Stimulated activated CD4-positive, alpha-beta T cell treated with anti-CD3 and anti-CD28 coated beads, Interleukin-1b, Interleukin-23, amount 100 ng/mL, for 24 hours (primary cell): Measurements from ENCODE around the gene SMURF2.
"Not testable (repeated sequence)": the region's sequence is repeated elsewhere in the genome, so short reads cannot be mapped to it uniquely, and the experiment has no call there.

ENCODE experiments used
- DNase-seq, 4 experiments: peaks; one replicate each; pipeline ENCODE4 v3.0.0-alpha.2; 2020; ENCODE audit warnings: low read depth in 4 of 4, low spot score in 1 of 4

Gene SMURF2

DNA sequence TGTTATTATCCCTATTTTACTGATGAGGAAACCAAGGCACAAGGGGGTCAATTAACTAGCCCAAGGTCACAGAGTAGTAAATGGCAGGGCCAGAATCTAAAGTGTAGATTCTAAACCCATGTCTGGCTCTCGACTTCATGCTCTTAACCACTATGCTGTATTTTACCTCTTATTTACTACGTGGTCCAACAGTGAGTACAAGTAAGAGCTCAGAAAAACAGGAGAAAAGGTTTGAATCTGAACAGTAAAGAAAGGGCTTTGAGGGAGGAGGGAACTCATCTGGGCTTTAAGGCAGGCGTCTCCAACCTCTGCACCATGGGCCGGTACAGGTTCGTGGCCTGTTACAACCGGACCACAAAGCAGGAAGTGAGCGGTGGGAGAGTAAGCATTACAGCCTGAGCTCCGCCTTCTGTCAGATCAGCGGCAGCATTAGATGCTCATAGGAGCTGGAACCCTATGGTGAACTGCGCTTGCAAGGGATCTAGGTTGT, 62.9 kb downstream of the SMURF2 start:
- DNase-seq = peak; percentile 4 to 27 (median 15)

DNA sequence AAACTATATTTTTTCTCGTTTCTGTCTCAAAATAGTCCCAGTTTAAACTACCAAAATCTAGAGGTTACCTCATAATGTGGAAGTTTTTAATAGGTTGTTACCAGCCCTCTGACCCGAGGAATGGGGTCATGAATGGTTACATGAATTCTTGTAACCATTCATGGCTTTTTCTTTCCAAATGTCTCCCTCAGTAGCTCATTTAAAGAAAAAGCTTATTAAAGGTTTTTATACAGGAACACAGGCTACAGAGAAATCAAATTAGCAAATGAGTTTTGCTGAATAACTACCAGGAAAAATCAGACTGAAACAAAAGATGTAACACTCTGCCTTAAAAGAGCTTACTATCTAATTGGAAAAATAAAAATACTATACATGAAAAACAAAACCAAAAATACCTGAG, 63.4 kb downstream of the SMURF2 start:
- DNase-seq = no peak

DNA sequence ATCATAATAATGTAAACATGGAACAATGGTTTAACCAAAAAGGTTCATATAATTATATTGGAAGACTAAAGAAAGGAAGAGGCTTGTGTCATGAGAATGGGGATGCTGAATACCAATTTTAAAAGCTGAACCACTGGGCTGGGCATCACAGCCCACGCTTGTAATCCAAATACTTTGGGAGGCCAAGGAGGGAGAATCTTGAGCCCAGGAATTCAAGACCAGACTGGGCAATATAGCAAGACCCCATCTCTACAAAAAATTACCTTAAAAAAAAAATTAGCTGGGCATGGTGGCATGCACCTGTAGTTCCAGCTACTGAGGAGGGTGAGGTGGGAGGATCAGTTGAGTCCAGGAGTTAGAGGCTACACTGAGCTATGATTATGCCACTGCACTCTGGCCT, 65.1 kb downstream of the SMURF2 start:
- no peak for DNase-seq

DNA sequence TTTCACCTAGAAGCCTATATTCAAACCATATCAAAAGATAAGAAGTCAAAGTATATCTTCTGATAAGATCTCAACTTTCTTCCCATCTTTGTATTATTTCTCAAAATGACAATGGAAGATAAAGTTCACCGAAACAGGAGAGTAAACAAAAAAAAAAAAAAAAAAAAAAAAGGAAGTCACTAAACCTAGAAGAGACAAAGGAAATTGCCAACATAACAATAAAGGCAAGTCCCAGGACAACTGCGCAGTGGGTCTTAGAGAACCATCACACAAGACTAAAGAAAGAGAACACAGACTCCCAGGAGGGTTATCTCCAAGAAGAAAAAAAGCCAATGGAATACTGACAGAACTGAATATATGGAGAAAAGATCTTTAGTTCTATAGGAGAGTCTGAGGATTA, 65.7 kb downstream of the SMURF2 start:
- no peak for DNase-seq

DNA sequence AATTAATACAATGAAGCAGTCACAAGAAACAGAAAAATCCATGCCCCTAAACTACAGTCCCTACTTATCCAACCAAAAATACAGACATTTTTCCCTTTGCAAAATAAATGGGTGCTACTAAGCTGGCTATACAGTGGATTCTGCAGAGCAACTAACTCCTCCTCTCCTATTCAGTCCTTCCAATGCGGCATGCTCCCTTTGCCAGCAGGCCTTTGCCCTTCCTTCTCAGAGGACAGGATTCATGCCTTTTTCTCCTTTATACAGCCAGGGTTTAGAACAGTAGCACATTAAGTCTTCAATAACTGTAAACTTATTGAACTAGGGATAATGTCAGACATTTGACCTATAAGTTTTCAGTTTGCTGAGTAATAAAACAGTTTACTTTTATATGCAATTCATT, 70.2 kb downstream of the SMURF2 start:
- DNase-seq = no peak

DNA sequence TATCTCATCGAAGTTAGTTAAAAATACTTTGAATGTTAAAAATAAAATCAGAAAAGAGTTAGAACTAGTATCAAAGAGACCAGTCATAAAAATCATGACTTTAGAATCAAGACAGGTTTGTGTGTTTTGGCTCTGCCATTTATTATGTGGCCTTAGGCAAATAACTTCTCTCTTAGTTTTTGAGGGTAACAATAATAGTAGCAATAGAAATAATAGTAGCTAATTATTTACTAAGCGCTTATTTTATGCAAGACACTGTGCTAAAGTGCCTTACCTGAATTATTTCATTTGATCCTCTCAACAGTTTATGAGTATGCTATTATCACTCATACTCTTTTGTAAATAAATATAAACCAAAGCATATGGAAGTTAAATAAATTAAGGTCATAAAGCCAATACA, 77.0 kb downstream of the SMURF2 start:
- DNase-seq = no peak

DNA sequence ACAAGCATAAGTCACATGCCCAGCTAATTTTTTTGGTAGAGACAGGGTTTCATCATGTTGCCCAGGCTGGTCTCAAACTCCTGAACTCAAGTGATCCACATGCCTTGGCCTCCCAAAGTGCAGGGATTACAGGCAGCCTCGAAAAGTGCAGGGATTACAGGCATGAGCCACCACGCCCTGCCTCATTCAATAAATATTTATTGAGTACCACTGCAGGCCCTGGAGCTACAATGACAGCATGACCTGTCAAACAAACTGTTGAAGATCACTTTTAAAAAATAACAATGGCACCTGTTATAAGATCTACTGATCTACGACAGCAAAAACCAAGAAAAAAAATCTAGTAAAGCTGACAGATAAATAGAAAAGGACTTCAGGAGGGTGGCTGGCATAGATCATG, 79.1 kb downstream of the SMURF2 start:
- no peak for DNase-seq

DNA sequence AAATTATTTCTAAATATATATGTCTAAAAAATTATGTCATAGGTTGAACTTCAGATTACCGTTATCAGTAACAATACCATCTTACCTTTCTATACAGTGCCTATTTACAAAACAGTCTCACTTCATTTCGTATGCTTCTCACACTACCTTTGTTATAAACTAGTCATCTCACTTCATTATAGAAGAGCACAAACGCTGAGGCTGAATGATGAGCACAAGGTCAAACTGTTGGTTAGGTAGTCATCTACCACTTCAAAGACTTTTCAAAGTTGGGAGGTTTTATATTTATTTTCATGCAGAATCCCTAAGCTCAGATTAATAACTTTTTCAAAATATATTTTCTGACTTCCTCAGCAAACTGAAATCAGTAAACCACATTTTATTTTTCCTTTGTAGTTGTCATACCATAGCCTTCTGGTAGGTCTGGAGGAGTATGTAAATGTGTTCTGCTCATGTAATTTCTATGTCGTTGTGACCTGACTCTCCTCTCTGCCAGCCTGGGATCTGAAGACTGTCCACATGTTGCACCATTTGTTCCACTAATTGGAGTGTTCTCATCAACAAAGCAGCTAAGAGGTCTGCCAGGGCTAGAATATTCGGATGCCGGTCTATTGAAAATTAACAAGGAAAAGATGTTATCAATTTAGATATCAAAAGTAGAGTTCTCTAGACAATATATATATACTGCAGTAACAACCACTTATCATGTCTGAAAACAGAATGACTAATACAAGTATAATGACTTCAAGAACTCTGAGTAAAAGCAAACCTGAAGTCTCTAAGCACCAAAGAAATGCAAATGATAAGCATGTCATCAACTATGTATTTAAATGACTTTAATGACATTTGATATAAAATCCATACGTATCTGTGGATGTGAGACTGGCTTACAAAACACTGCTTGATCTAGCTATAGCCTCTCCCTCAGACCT, 81.5 kb downstream of the SMURF2 start:
- DNase-seq = no peak

DNA sequence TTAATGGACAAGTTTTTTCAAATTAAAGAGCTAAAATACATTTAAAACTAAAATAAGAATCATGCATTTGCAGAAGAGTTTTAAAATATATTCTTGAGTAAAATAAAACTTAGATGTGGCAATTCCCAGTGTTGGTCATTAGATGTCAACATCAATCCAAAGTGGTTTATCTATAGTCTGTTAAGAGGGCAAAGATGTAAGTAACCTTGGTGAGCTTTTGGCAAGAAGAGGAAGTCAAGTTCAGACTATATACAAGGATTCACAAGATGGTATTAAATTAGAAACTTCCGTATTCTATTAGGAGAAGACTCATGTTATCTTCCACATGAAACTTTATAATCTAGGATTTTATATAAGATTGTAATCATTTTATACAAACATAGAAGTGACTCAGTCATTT, 82.2 kb downstream of the SMURF2 start:
- DNase-seq = no peak

DNA sequence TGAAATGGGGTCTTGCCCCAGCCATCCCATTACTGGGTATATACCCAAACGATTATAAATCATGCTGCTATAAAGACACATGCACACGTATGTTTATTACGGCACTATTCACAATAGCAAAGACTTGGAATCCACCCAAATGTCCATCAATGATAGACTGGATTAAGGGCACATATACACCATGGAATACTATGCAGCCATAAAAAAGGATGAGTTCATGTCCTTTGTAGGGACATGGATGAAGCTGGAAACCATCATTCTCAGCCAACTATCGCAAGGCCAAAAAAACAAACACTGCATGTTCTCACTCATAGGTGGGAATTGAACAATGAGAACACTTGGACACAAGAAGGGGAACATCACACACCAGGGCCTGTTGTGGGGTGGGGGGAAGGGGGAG, 85.1 kb downstream of the SMURF2 start:
- not testable (repeated sequence) for DNase-seq

DNA sequence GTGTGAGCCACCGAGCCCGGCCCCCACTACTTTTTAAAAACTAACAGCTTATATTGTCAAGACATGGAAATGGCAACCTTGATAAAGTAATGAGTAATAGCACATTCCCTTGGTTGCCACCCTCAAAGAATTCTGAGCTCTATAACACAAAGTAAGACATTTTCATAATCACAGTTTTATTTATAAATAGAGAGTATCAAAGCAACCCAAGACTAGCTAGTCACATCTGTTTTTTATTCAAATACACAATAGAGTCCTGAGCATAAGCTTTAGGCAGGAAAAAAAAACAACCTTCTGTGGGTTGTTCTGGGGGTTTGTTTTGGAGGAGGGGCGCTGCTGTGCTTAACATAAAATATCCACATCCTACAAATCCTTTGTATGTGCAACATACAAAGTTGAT, 86.7 kb downstream of the SMURF2 start:
- DNase-seq = no peak

DNA sequence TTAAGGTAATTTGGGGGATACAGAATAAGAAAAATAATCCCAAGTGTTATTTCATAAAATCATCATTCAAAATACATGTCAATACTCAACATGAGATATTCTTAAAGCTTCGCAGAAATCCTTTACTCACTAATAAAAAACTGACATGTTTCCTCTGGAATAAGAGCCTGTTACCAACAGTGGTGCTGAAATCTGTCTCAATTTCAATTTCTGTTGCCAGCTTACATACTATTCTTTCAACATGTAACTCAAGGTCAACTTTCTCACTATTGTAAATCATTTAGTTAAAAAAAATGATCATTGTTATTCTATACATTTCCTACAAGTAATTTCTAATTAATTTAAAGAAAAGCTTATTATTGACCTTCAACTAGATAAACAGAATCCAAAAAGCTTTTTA, 87.5 kb downstream of the SMURF2 start:
- no peak for DNase-seq

DNA sequence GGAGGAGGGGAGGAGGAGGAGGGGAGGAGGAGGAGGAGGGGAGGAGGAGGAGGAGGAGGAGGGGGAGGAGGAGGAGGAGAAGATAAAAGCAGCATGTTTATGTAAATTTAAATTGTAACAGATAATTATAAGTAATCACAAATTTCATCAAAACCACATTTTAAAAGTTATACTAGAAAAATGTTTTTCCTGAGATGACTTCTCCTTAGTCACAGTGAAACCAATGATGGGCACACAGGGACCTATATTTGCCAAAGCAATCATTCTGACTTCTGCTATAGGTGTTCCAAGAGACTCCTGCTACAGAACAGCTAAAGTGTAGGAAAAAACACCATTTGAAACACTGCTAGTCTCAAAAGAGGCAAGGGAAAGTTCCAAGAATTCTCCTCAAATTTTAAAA, 88.9 kb downstream of the SMURF2 start:
- no peak for DNase-seq

DNA sequence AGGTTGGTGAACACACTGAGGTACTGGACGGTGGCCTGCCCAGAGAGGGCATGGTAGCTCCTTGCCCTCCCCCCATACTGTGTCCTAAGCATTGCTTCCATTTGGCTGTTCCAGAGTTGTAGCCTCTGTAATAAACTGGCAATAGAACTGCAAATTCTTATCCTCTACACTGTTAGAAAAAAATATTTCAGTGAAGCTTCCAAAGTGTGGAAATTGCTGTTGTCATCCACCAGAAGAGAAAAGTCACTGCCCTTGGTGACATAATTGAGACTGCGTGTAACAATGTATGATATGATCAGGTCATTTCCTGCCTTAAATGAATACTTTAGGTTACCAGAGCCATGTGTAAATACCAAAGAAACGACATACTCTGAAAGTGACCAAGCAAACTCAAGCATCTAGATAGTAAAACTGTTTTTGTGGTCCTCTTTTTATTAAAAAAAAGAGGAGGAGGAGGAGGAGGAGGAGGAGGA, 89.4 kb downstream of the SMURF2 start:
- DNase-seq = no peak

DNA sequence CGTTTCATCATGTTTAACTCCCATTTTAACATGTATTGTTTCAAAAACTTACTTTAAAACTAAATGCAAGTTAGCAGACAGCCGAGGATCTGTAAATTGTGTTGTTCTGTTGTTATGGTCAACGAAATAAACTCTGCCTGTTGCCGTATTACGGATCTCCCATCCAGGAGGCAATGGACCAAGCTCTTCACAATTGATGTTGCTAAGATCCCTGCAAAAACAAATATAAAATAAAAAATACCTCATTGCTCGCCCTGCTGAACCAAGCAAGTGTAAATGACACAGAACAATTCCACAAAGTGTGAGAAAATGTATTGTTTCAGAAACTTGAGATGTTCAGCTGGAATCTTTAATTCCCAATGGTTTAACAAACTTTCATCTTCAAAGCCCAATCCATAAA, 90.4 kb downstream of the SMURF2 start:
- no peak for DNase-seq

DNA sequence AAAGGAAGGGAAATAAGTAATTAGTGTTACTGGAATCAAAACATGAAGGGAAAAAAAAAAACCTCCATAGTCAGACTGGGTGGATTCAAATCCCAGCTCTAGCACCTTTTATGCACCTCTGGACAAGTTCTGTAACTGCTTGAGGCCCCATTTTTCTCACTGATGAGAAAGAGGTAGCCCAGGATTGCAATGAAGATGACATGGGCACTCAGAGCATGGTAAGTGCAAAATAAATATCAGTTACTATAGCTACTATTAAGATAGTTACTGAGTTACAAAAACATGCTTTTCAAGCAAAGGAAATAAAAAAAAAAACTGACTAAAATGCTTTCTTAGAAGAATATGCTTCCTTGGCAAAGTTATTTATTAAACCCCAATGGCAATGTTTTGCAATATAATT, 96.5 kb downstream of the SMURF2 start:
- DNase-seq = no peak

DNA sequence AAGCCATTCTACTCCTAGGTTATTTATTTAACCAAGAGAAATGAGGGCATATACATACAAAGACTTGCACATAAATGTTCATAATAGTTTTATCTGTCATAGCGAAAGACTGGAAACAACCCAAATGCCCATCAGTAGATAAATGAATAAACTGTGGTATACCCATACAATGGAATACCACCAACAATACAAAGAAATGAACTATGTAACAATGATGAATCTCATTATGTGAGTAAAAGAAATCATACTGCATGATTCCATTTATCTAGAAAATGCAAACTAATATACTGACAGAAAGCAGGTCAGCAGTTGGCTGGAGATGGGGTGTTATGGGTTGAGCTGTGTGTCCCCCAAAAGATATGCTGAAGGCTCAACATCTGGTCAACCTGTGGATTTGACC, 98.0 kb downstream of the SMURF2 start:
- DNase-seq = no peak

DNA sequence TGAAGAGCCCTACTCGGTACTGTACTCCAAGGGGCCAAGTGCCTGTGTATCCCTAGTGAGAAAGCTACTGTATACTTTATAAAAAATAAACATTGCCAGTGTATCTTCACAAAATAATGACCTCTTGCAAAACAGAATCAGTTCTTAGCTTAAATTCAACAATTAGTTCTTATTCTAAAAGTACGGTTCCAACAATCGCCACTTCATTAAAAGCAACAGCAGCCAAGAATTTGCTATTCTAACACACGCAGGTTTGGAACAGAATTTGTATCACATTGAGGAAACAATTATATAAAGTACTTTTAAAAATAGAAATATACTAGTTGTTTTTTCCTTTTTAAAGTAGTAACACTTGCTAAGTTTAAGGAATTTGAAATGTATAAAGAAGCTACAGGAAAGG, 106.8 kb downstream of the SMURF2 start:
- DNase-seq = no peak

DNA sequence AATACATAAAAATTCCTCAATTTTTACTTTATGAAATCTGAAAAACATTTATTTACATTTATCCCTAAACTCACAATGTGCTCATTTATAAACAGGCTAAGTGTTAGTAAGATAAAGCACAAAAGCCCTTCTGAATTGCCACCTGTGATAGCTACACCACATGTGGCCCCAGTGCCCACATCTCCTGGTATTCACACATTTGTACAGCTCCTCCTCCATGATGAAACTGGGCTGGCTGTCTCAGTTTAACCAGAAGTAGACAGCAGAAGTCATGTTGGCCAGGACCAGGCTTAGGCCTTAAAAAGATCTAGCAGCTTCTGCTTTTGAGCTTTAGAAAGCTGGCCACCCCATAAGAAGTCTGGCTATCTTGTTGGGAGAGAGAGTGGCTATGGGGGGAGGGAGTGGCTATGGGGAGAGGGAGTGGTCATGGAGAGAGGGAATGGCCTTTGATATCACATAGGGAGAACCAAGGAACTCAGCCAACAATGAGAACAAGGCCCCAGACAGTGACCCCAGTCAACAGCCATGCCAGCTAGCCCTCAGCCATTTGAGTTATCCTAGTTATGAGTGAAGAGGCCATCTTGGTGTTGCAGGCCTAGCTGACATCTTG, 108.0 kb downstream of the SMURF2 start:
- DNase-seq = no peak

DNA sequence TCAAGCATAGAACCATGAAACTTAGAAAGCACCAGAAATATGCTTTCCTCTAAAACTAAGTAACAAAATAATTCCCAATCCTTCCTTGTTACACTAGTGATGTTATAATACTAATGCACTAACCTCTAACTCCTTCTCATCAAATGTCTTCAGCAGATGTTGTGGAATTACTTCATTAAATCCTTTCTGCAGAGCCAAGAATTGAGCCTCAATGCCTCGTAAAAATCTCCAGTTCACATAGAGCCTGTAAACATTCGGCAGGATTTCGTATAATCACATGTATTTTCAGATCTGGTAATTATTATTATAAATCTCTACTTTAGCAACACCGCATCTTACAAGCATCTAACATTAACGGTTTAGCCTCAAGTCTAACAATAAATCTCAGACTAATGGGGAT, 110.6 kb downstream of the SMURF2 start:
- no peak for DNase-seq

DNA sequence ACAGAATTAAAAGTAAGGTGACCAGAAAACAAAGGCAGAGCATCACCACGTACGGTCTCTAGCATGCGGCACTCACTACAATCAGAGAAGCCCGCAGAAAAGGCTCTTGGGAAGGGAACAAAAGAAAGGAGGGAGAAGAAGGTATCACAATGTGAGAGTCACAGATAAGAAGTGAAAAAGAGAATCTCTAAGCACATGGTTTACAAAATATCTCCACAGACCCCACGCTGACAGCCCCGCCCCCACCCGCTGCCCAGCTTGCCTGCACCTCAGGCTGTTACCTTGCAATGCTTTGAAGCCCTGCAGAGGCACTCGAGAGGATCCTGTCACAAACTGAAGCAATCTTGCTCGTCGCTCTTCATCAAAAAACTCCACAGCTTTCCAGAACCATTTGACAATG, 114.8 kb downstream of the SMURF2 start:
- DNase-seq = no peak

DNA sequence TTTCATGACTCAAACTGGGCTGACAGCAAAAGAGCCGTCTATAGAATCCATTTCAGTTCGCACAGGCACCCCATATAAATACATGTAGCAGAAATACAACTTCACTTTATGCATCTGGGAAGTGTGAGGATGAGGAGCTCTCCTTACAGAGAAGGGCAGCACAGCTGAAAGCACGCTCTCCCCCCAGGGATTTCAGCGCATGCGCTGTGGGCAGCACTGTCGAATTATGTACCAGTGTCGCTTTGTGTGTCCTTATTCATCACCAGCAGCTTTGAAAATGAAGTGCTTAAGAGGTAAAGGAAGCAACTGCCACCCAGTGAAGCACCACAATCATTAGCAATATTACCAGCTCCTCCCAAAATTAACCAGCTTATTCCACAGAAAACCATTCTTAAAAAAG, 115.4 kb downstream of the SMURF2 start:
- no peak for DNase-seq

DNA sequence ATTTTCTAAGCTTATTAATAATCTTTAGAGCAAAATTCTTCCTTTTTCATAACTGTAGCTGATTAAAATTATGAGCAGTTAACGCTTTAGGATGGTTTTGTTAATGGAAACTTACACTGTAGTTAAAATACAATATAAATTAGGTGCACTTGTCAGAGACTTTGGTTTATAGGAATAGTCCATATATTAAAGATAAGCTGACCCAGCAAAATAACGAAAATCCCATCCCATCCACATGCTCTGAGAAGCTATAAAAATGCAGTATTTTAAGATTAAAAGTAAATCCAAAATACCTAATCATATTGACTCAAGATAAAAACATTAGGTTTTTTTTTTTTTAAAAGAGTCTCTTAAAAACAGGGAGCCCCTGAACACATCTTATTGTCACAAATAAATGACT, 117.4 kb downstream of the SMURF2 start:
- DNase-seq = no peak
